PFSK-1 (cell line): ENCODE data around the gene BEND5.

Source experiments
- POLR2AphosphoS5 ChIP-seq: IDR thresholded peaks from 2 replicates; pipeline ENCODE4 v1.6.1; 2012; ENCODE audit warnings: low read depth, mild to moderate bottlenecking, control low read depth, low read length, moderate library complexity
- SIN3A ChIP-seq: IDR thresholded peaks from 2 replicates; pipeline ENCODE4 v1.6.1; 2012; ENCODE audit warnings: mild to moderate bottlenecking, low read length, moderate library complexity, borderline replicate concordance; ENCODE audit not compliant: insufficient read depth
- TAF1 ChIP-seq: IDR thresholded peaks from 2 replicates; pipeline ENCODE4 v1.6.1; 2012; ENCODE audit warnings: low read length, control low read depth, borderline replicate concordance; ENCODE audit not compliant: insufficient read depth
- TF ChIP-seq, protein P1 (sequence below), 2 experiments: IDR thresholded peaks; 2 replicates each; pipeline versions ENCODE4 v1.6.1 to v1.8.0; 2011 to 2012; ENCODE audit warnings: low read depth in 2 of 2, low read length in 2 of 2, control low read depth in 1 of 2, inconsistent platforms in 1 of 2, mild to moderate bottlenecking in 1 of 2, moderate library complexity in 1 of 2; ENCODE audit not compliant: insufficient read depth in 1 of 2

- TF ChIP-seq SIN3A (no peak), POLR2AphosphoS5 (no peak), TAF1 (no peak)
- TF ChIP-seq, protein P1, sequence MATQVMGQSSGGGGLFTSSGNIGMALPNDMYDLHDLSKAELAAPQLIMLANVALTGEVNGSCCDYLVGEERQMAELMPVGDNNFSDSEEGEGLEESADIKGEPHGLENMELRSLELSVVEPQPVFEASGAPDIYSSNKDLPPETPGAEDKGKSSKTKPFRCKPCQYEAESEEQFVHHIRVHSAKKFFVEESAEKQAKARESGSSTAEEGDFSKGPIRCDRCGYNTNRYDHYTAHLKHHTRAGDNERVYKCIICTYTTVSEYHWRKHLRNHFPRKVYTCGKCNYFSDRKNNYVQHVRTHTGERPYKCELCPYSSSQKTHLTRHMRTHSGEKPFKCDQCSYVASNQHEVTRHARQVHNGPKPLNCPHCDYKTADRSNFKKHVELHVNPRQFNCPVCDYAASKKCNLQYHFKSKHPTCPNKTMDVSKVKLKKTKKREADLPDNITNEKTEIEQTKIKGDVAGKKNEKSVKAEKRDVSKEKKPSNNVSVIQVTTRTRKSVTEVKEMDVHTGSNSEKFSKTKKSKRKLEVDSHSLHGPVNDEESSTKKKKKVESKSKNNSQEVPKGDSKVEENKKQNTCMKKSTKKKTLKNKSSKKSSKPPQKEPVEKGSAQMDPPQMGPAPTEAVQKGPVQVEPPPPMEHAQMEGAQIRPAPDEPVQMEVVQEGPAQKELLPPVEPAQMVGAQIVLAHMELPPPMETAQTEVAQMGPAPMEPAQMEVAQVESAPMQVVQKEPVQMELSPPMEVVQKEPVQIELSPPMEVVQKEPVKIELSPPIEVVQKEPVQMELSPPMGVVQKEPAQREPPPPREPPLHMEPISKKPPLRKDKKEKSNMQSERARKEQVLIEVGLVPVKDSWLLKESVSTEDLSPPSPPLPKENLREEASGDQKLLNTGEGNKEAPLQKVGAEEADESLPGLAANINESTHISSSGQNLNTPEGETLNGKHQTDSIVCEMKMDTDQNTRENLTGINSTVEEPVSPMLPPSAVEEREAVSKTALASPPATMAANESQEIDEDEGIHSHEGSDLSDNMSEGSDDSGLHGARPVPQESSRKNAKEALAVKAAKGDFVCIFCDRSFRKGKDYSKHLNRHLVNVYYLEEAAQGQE (IDR thresholded peaks at IDR 0.05; ENCODE audit: insufficient read depth in 1 of 2, low read depth in 2 of 2, low read length in 2 of 2) = no peak
Measured at GRCh38 chr1:48726139-48726538, 50.6 kb downstream of the BEND5 start.
